HepG2 (cell line): Measurements from ENCODE around the gene C5AR1. TPM values are rescaled to one million over a fixed set of nuclear protein-coding genes. Genes with fewer than 3 reads are reported as not detected.

Experiments
- ATAC-seq: fragments of 200-7000 bp; cut with Tn5 transposase; 3 replicates; pipeline ENCODE4 v1.9.1; 2020; ENCODE audit warnings: mild to moderate bottlenecking, moderate library complexity
- BruUV-seq: library from RNA; stranded (reverse); fragments of 400-500 nt; replicated peaks from 2 replicates; lab custom pipeline; 2021; lab: Mats Ljungman, UMichigan
- CTCF ChIA-PET: fragments of 300-600 bp; formaldehyde crosslinking; extraction: SDS; loops from one replicate; lab custom pipeline; 2021; ENCODE audit warnings: low total read pairs, inconsistent platforms, low intra/inter-chr PET ratio; lab: Yijun Ruan, JAX
- POLR2A ChIA-PET: fragments of 350-600 bp; sonication (Branson Sonifier 250); formaldehyde crosslinking; loops from one replicate; lab custom pipeline; 2020; ENCODE audit warnings: antibody characterized with exemption, inconsistent platforms; lab: Yijun Ruan, JAX
- DNase-seq: peaks from one replicate; pipeline ENCODE4 v3.0.0-alpha.2; 2015; ENCODE audit warnings: low spot score
- FAIRE-seq: peaks from 3 replicates; lab custom pipeline; 2011; peaks lifted over from hg19 to GRCh38; lab: Jason Lieb, UNC
- H2AFZ ChIP-seq: one replicate; pipeline ENCODE4 v1.6.1; 2011; ENCODE audit warnings: low read length, inconsistent platforms
- H3K27ac ChIP-seq: fragments of 300-600 bp; 3 replicates; pipeline ENCODE4 v1.8.0; 2011; ENCODE audit warnings: mixed run types, mild to moderate bottlenecking, mixed read lengths, low read length, inconsistent platforms; ENCODE audit not compliant: insufficient read depth; ENCODE audit errors: extremely low read length
- H3K27me3 ChIP-seq, 2 experiments: fragments of 200-600 bp in 1 of 2; 2 replicates in 1 of 2; 3 replicates in 1 of 2; pipeline versions ENCODE4 v1.6.0 to v1.8.0; 2011; ENCODE audit warnings: low read length in 2 of 2, mild to moderate bottlenecking in 2 of 2, moderate library complexity in 2 of 2, inconsistent platforms in 1 of 2; ENCODE audit not compliant: insufficient read depth in 2 of 2, control insufficient read depth in 1 of 2
- H3K36me3 ChIP-seq, 2 experiments: fragments of 200-600 bp in 1 of 2; replicated peaks in 1 of 2; 2 replicates in 1 of 2; 3 replicates in 1 of 2; pipeline versions ENCODE4 v1.5.1 to v1.8.0; 2011; ENCODE audit warnings: low read length in 2 of 2, inconsistent platforms in 1 of 2; ENCODE audit not compliant: insufficient read depth in 2 of 2, control insufficient read depth in 1 of 2
- H3K4me1 ChIP-seq: 2 replicates; pipeline ENCODE4 v1.5.1; 2012; ENCODE audit warnings: low read length, inconsistent platforms; ENCODE audit not compliant: insufficient read depth
- H3K4me2 ChIP-seq: 2 replicates; pipeline ENCODE4 v1.6.0; 2011; ENCODE audit warnings: low read depth, low read length, inconsistent platforms
- H3K4me3 ChIP-seq, 3 experiments: fragments of 200-600 bp in 1 of 3; sonication (generic), shearing (Covaris generic) in 1 of 3; replicated peaks in 1 of 3; 2 replicates each; pipeline ENCODE4 v1.5.1; 2011 to 2016; ENCODE audit warnings: low read length in 3 of 3, inconsistent platforms in 2 of 3, low read depth in 2 of 3, mild to moderate bottlenecking in 2 of 3, control low read depth in 1 of 3, mixed read lengths in 1 of 3; ENCODE audit not compliant: insufficient read depth in 1 of 3
- H3K79me2 ChIP-seq: one replicate; pipeline ENCODE4 v1.6.1; 2011; ENCODE audit warnings: low read length, inconsistent platforms; ENCODE audit not compliant: insufficient read depth
- H3K9ac ChIP-seq: 2 replicates; pipeline ENCODE4 v1.6.0; 2011; ENCODE audit warnings: mild to moderate bottlenecking, low read depth, low read length, inconsistent platforms; ENCODE audit not compliant: insufficient read depth
- H3K9me3 ChIP-seq: 2 replicates; pipeline ENCODE4 v1.5.1; 2012; ENCODE audit warnings: mild to moderate bottlenecking, low read length
- H4K20me1 ChIP-seq: 2 replicates; pipeline ENCODE4 v1.6.0; 2011; ENCODE audit warnings: inconsistent platforms, mild to moderate bottlenecking, low read length, moderate library complexity; ENCODE audit not compliant: insufficient read depth
- CERS6 ChIP-seq: sonication (generic); formaldehyde crosslinking; IDR thresholded peaks from 2 replicates; pipeline ENCODE4 v1.5.0; 2020; ENCODE audit warnings: missing genetic modification reagents
- FIP1L1 ChIP-seq: fragments of 200-400 bp; formaldehyde crosslinking; IDR thresholded peaks from 2 replicates; pipeline ENCODE4 v1.6.1; 2018; ENCODE audit warnings: low read depth, mild to moderate bottlenecking, low read length, moderate library complexity, borderline replicate concordance; ENCODE audit not compliant: insufficient read depth
- HMGXB4 ChIP-seq, 2 experiments: sonication (generic) in 1 of 2; formaldehyde crosslinking in 1 of 2; IDR thresholded peaks; 2 replicates each; pipeline versions ENCODE4 v1.4.0 to v1.6.1; 2018 to 2020; ENCODE audit warnings: missing genetic modification reagents in 2 of 2, borderline replicate concordance in 1 of 2, low read depth in 1 of 2, mild to moderate bottlenecking in 1 of 2, missing biosample characterization in 1 of 2
- MNT ChIP-seq: fragments of 450-650 bp; IDR thresholded peaks from 2 replicates; pipeline ENCODE4 v1.6.1; 2016
- RCOR2 ChIP-seq: IDR thresholded peaks from 2 replicates; pipeline ENCODE4 v1.6.1; 2016; ENCODE audit warnings: missing biosample characterization, missing genetic modification reagents
- SNAI1 ChIP-seq: sonication (generic); formaldehyde crosslinking; IDR thresholded peaks from 2 replicates; pipeline ENCODE4 v1.5.0; 2020; ENCODE audit warnings: mild to moderate bottlenecking, missing genetic modification reagents, borderline replicate concordance
- TEAD2 ChIP-seq: sonication (generic); formaldehyde crosslinking; IDR thresholded peaks from 2 replicates; pipeline ENCODE4 v1.9.0; 2021; ENCODE audit warnings: missing genetic modification reagents
- ZFP36L2 ChIP-seq: sonication (generic); formaldehyde crosslinking; IDR thresholded peaks from 2 replicates; pipeline ENCODE4 v1.4.0; 2020; ENCODE audit warnings: missing genetic modification reagents
- ZFX ChIP-seq: sonication (generic); formaldehyde crosslinking; IDR thresholded peaks from 2 replicates; pipeline ENCODE4 v1.4.0; 2020; ENCODE audit warnings: mild to moderate bottlenecking, low read depth, missing genetic modification reagents, moderate library complexity
- ZMYM3 ChIP-seq: sonication (generic); formaldehyde crosslinking; IDR thresholded peaks from 2 replicates; pipeline ENCODE4 v1.5.1; 2020; ENCODE audit warnings: mild to moderate bottlenecking, missing genetic modification reagents
- ZNF121 ChIP-seq: sonication (generic); formaldehyde crosslinking; IDR thresholded peaks from 2 replicates; pipeline ENCODE4 v1.5.0; 2020; ENCODE audit warnings: mild to moderate bottlenecking, missing genetic modification reagents
- ZNF362 ChIP-seq: sonication (generic); formaldehyde crosslinking; IDR thresholded peaks from 2 replicates; pipeline ENCODE4 v1.4.0; 2020; ENCODE audit warnings: missing genetic modification reagents, mild to moderate bottlenecking, borderline replicate concordance
- ZNF569 ChIP-seq: sonication (generic); formaldehyde crosslinking; IDR thresholded peaks from 2 replicates; pipeline ENCODE4 v1.5.0; 2020; ENCODE audit warnings: mild to moderate bottlenecking, missing genetic modification reagents, moderate library complexity, borderline replicate concordance
- WGBS: methylation state at CpG from one replicate; pipeline ENCODE4 v1.1.6; 2017; ENCODE audit warnings: low lambda C conversion rate; 5-methylcytosine and 5-hydroxymethylcytosine counted together
- in situ Hi-C: cut with HindIII; loops from 2 replicates; pipeline ENCODE4 v1.10.0; 2017; ENCODE audit warnings: low pct_unique_long_range_greater_than_20kb; ENCODE audit not compliant: extremely low pct_ligation_motif_present
- intact Hi-C: fragments of 100-400 bp; cut with micrococcal nuclease; formaldehyde crosslinking; loops from one replicate; pipeline ENCODE4 v1.10.0; 2022; ENCODE audit not compliant: unreplicated experiment
- polyA plus RNA-seq, 8 experiments: library from polyadenylated mRNA; depleted of rRNA in 3 of 8; stranded (reverse) in 7 of 8; unstranded in 1 of 8; fragments of >200 nt; fragmentation: Illumina TruSeq in 4 of 8; extraction: Trizol in 4 of 8; gene quantifications; 2 replicates each; pipeline versions ENCODE4 v1.2.1 to v1.2.3, GENCODE V29; 2011 to 2016; ENCODE audit warnings: low read depth in 4 of 8, missing spikeins in 1 of 8, mixed read lengths in 1 of 8; ENCODE audit not compliant: insufficient read depth in 1 of 8
- total RNA-seq, 5 experiments: library from RNA; depleted of rRNA; stranded (reverse); fragments of >200 nt; fragmentation: Illumina TruSeq; extraction: Trizol; gene quantifications; 2 replicates each; pipeline ENCODE4 v1.2.3, GENCODE V29; 2016; ENCODE audit warnings: low read depth in 1 of 5

The C5AR1 gene
- total and polyA plus RNA-seq, 2 of the 13 experiments (the other 11 are each of a cell fraction or from before 2014, with no cell fraction given), result 0.07 to 1.6 TPM

- TF ChIP-seq ZNF362 (CRISPR knock-in tag), result no peak
- no peak for TF ChIP-seq CERS6 (CRISPR knock-in tag)
- no peak for TF ChIP-seq FIP1L1
- peak; percentile 39; the same call in 1 of the 2 replicates for TF ChIP-seq ZFX (CRISPR knock-in tag)
- TF ChIP-seq TEAD2, result no peak
- TF ChIP-seq ZFP36L2 (CRISPR knock-in tag), result no peak
- no peak for TF ChIP-seq ZNF569
- TF ChIP-seq ZNF121 (CRISPR knock-in tag), result no peak; the same call in 1 of the 2 replicates
These were observed 5.6 kb downstream of the C5AR1 start (continued) for GRCh38 chr19:47315125-47315821.

GRCh38 chr19:47316513-47316912, 6.9 kb downstream of the C5AR1 start:
- BruUV-seq, result no TSS peak
- 81% methylated on average over 4 of the region's 4 CpGs for WGBS
- Histone ChIP-seq H3K4me1 (peaks cover 57% of the 10 kb centered on the region), H3K4me2 (no peak overlapping the region), H3K27ac (no peak overlapping the region), H2AFZ (no peak overlapping the region), H3K4me3 (no peak overlapping the region), H3K79me2 (no peaks in the 10 kb centered on the region), H3K9me3 (no peaks in the 10 kb centered on the region), H4K20me1 (no peaks in the 10 kb centered on the region), H3K9ac (no peak overlapping the region), H3K27me3 (peaks cover 0 to 2% of the 10 kb centered on the region in 2 experiments; a peak in 1 of 5 replicates), H3K36me3 (no peaks in the 10 kb centered on the region)
- DNase-seq (no peak), ATAC-seq (no peak), FAIRE-seq (no peak)
- ChIA-PET POLR2A (no interaction called here), CTCF (no interaction called here)
- intact Hi-C loops, result no loop called here
- in situ Hi-C loops, result no loop called here
- TF ChIP-seq SNAI1 (CRISPR knock-in tag) (no peak), HMGXB4 (CRISPR knock-in tag; IDR thresholded peaks at IDR 0.05; ENCODE audit: borderline replicate concordance in 1 of 2, low read depth in 1 of 2) (no peak), MNT (peak; percentile 87), ZMYM3 (0 out of 2 replicates have a peak, but pooled peaks have one; percentile 17), RCOR2 (0 out of 2 replicates have a peak, but pooled peaks have one; percentile 25)
